ENCODE data around the gene SLIT1. TPM values are rescaled to one million over a fixed set of nuclear protein-coding genes. Genes with fewer than 3 reads are reported as not detected.

Gene SLIT1
- total RNA-seq, 1 donor from 2014 or later: 55.7 TPM

DNA sequence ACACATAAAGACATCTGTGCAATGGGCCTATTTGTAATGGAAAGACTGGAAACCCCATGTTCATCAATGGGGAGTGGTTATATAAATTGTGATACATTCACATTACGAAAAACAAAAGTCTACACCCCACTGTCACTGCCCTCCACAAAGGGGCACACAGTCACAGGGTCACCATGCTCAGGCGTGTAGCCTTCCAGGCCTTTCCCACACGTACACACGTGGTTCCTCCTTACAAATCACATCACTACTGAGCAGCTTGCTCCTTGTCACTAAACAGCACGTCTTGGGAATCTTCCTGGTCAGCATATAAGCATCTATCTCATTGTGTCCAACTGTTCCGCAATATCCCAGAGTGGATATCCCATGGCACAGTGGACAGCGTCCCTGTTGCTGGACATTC is 163.1 kb downstream of the SLIT1 start:
- Mint-ChIP-seq H3K4me1 (ENCODE audit: unreplicated experiment) (peaks cover 17% of the 10 kb centered on the region), H3K9me3 (no peaks in the 10 kb centered on the region), H3K27ac (no peak overlapping the region), H3K27me3 (no peaks in the 10 kb centered on the region), H3K4me3 (no peak overlapping the region), H3K36me3 (no peaks in the 10 kb centered on the region)
- TF ChIP-seq CTCF (conservative IDR thresholded peaks at IDR 0.05): no peak
- DNase-seq (ENCODE audit: extremely low spot score, unreplicated experiment): no peak

GRCh38 chr10:97020452-97021400 is 165.0 kb downstream of the SLIT1 start:
- H3K27ac Mint-ChIP-seq: no peak overlapping the region
- no peaks in the 10 kb centered on the region for H3K9me3 Mint-ChIP-seq
- H3K4me3 Mint-ChIP-seq: no peak overlapping the region
- DNase-seq (ENCODE audit: extremely low spot score, unreplicated experiment): no peak
- H3K27me3 Mint-ChIP-seq: no peaks in the 10 kb centered on the region
- peaks cover 19% of the 10 kb centered on the region for H3K4me1 Mint-ChIP-seq (ENCODE audit: unreplicated experiment)
- TF ChIP-seq CTCF (conservative IDR thresholded peaks at IDR 0.05): no peak
- H3K36me3 Mint-ChIP-seq: no peaks in the 10 kb centered on the region

GRCh38 chr10:97019213-97019844 is 166.4 kb downstream of the SLIT1 start:
- Mint-ChIP-seq H3K4me1 (ENCODE audit: unreplicated experiment) (peaks cover 11% of the 10 kb centered on the region), H3K27ac (no peak overlapping the region), H3K4me3 (no peak overlapping the region), H3K9me3 (no peaks in the 10 kb centered on the region), H3K36me3 (no peaks in the 10 kb centered on the region), H3K27me3 (no peaks in the 10 kb centered on the region)
- DNase-seq (ENCODE audit: extremely low spot score, unreplicated experiment): no peak
- no peak for TF ChIP-seq CTCF (conservative IDR thresholded peaks at IDR 0.05)

GRCh38 chr10:97018251-97019212 is 167.2 kb downstream of the SLIT1 start:
- Mint-ChIP-seq H3K9me3 (no peaks in the 10 kb centered on the region), H3K4me3 (no peak overlapping the region), H3K4me1 (ENCODE audit: unreplicated experiment) (peaks cover 7% of the 10 kb centered on the region), H3K27ac (no peak overlapping the region), H3K27me3 (no peaks in the 10 kb centered on the region), H3K36me3 (no peaks in the 10 kb centered on the region)
- no peak for TF ChIP-seq CTCF (conservative IDR thresholded peaks at IDR 0.05)
- DNase-seq (ENCODE audit: extremely low spot score, unreplicated experiment): no peak

DNA sequence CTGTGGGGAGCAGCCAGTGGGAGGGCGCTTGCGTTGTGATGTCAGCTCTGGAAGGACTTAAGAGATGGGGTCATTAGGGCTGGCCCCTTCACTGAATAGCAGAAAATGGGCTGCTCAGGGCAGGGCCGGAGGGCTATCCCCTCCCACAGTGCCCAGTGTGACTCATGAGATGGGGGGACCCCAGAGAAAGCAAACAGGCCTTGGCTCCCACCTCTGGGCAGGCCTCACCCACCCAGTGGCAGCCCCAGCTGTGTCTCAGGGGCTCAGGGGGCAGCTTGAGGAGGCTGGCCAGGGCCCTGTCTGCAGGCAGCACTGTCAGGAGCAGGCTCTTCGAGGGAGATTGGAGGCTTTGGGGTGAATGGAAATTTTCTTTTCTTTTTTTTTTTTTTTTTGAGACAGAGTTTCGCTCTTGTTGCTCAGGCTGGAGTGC is 168.3 kb downstream of the SLIT1 start:
- Mint-ChIP-seq H3K36me3 (no peaks in the 10 kb centered on the region), H3K9me3 (no peaks in the 10 kb centered on the region), H3K27ac (no peak overlapping the region), H3K4me3 (no peak overlapping the region), H3K4me1 (ENCODE audit: unreplicated experiment) (peaks cover 7% of the 10 kb centered on the region), H3K27me3 (no peaks in the 10 kb centered on the region)
- no peak for DNase-seq (ENCODE audit: extremely low spot score, unreplicated experiment)
- TF ChIP-seq CTCF (conservative IDR thresholded peaks at IDR 0.05): no peak
